Fibroblast of the aortic adventitia (primary cell): ENCODE data around the gene SLAMF1. TPM values are rescaled to one million over a fixed set of nuclear protein-coding genes. Genes with fewer than 3 reads are reported as not detected.

Experiments used
- DNase-seq: peaks from one replicate; pipeline ENCODE4 v3.0.0-alpha.2; 2010; ENCODE audit warnings: low read depth
- H3K4me3 ChIP-seq: 2 replicates; pipeline ENCODE4 v1.5.1; 2011; ENCODE audit warnings: low read depth, mild to moderate bottlenecking, control low read depth, low read length, moderate library complexity
- CTCF ChIP-seq: IDR thresholded peaks from 2 replicates; pipeline ENCODE4 v1.5.1; 2011; ENCODE audit warnings: mild to moderate bottlenecking, low read length, control low read depth, inconsistent platforms; ENCODE audit not compliant: insufficient read depth
- total RNA-seq: library from RNA; depleted of rRNA; stranded (reverse); fragments of >200 nt; gene quantifications from 2 replicates; pipeline ENCODE4 v1.2.3, GENCODE V29; 2012; ENCODE audit warnings: low replicate concordance

The SLAMF1 gene
- total RNA-seq, 1 donor, result not detected

- H3K4me3 ChIP-seq, result no peak overlapping the region
- TF ChIP-seq CTCF, result no peak
- no peak for DNase-seq
These were observed 69.2 kb downstream of the SLAMF1 start for GRCh38 chr1:160577671-160578070.

- no peak for TF ChIP-seq CTCF
- no peak for DNase-seq
- no peak overlapping the region for H3K4me3 ChIP-seq
These were observed 70.0 kb downstream of the SLAMF1 start for GRCh38 chr1:160576884-160577283.

DNA sequence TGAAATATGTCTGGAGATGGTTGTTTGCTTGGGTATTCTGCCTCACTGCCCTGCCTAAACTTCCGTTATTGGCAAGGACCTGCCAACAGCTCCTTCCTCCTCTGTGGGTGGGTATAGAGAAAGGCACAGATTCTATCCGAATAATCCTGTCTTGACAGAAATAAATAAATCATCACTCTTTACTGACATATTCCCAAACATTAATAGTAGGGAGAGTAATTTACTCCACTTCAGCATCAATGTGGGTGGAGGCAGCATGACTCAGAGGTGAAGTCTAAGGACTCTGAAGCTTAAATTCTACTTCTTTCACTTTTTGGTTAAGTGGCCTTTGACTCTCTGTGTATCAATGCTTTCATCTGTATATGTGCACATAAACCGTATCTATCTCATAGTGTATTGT is 70.5 kb downstream of the SLAMF1 start:
- DNase-seq, result no peak
- TF ChIP-seq CTCF, result no peak
- H3K4me3 ChIP-seq, result no peak overlapping the region

DNA sequence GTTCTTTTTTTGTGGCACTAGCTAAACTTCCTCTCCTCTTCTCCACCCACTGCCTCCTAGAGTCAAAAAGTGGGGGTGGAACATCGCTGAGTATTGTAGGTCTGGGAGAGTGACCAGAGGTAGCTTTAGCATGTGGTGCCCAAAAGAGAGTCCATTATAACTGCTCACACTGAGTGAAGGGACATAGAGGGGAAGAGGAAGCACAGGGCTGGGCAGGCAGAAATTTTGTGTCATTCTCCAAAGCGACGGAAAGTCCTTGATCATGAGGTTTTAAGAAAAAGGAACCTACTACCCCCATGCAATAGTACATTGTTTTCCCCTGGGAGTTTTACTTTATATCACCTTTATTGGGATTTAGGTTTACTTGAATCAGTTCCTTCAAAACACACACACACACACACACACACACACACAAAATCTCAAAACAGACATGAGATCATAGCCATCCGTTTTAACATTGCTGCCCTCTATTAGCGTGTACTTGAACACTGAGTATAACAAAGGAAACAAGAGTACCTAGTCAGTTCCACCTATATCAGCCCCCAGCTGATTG is 71.7 kb downstream of the SLAMF1 start:
- no peak overlapping the region for H3K4me3 ChIP-seq
- DNase-seq, result no peak
- no peak for TF ChIP-seq CTCF

GRCh38 chr1:160570840-160571239 is 76.0 kb downstream of the SLAMF1 start:
- DNase-seq, result no peak
- no peak for TF ChIP-seq CTCF
- H3K4me3 ChIP-seq, result no peak overlapping the region

GRCh38 chr1:160569806-160570205 is 77.0 kb downstream of the SLAMF1 start:
- no peak for TF ChIP-seq CTCF
- H3K4me3 ChIP-seq, result no peak overlapping the region
- no peak for DNase-seq
